HepG2 (cell line): ENCODE data around the gene FBXO7. TPM values are rescaled to one million over a fixed set of nuclear protein-coding genes. Genes with fewer than 3 reads are reported as not detected.
A peak's percentile ranks its signal among the peaks of the same experiment; 100 is the strongest.

Experiments used
- CBFB ChIP-seq: sonication (generic); formaldehyde crosslinking; IDR thresholded peaks from 2 replicates; pipeline ENCODE4 v1.4.0; 2020; ENCODE audit warnings: missing genetic modification reagents
- CENPX ChIP-seq: sonication (generic); formaldehyde crosslinking; IDR thresholded peaks from 2 replicates; pipeline ENCODE4 v1.9.0; 2021; ENCODE audit warnings: mild to moderate bottlenecking, missing genetic modification reagents, moderate library complexity
- DNMT3B ChIP-seq: conservative IDR thresholded peaks from 2 replicates; pipeline ENCODE4 v1.6.1; 2016; ENCODE audit warnings: missing biosample characterization, control low read depth
- FOXO1 ChIP-seq: sonication (generic); formaldehyde crosslinking; IDR thresholded peaks from 2 replicates; pipeline ENCODE4 v1.4.0; 2020; ENCODE audit warnings: missing genetic modification reagents
- GTF2F1 ChIP-seq: fragments of 150-350 bp; IDR thresholded peaks from 2 replicates; pipeline ENCODE4 v1.6.1; 2014; ENCODE audit warnings: low read length
- HNF1B ChIP-seq: sonication (generic); formaldehyde crosslinking; IDR thresholded peaks from 2 replicates; pipeline ENCODE4 v1.5.1; 2020; ENCODE audit warnings: mild to moderate bottlenecking, moderate library complexity, missing genetic modification reagents
- KLF12 ChIP-seq: sonication (generic); formaldehyde crosslinking; IDR thresholded peaks from 2 replicates; pipeline ENCODE4 v1.4.0; 2020; ENCODE audit warnings: missing genetic modification reagents, borderline replicate concordance
- PREB ChIP-seq: sonication (generic); formaldehyde crosslinking; IDR thresholded peaks from 2 replicates; pipeline ENCODE4 v1.4.0; 2020; ENCODE audit warnings: missing genetic modification reagents
- TBL1XR1 ChIP-seq: fragments of 150-350 bp; IDR thresholded peaks from 2 replicates; pipeline ENCODE4 v1.6.1; 2014; ENCODE audit warnings: borderline replicate concordance, low read length; ENCODE audit not compliant: partially characterized antibody
- XRCC5 ChIP-seq: fragments of 200-400 bp; formaldehyde crosslinking; optimal IDR thresholded peaks from 2 replicates; pipeline ENCODE3; 2017; ENCODE audit warnings: mild to moderate bottlenecking, low read length
- ZC3H4 ChIP-seq: sonication (generic); formaldehyde crosslinking; IDR thresholded peaks from 2 replicates; pipeline ENCODE4 v1.4.0; 2020; ENCODE audit warnings: missing genetic modification reagents, borderline replicate concordance
- ZFP62 ChIP-seq: sonication (generic); formaldehyde crosslinking; IDR thresholded peaks from 2 replicates; pipeline ENCODE4 v1.4.0; 2020; ENCODE audit warnings: missing genetic modification reagents
- ZKSCAN5 ChIP-seq: sonication (generic); formaldehyde crosslinking; IDR thresholded peaks from 2 replicates; pipeline ENCODE4 v1.5.1; 2020; ENCODE audit warnings: mild to moderate bottlenecking, missing genetic modification reagents
- ZNF143 ChIP-seq: sonication (generic); formaldehyde crosslinking; IDR thresholded peaks from 2 replicates; pipeline ENCODE4 v1.4.0; 2020; ENCODE audit warnings: missing genetic modification reagents
- ZNF331 ChIP-seq: sonication (generic); formaldehyde crosslinking; IDR thresholded peaks from 2 replicates; pipeline ENCODE4 v1.4.0; 2020; ENCODE audit warnings: missing genetic modification reagents
- ZNF441 ChIP-seq: sonication (generic); formaldehyde crosslinking; IDR thresholded peaks from 2 replicates; pipeline ENCODE4 v1.7.0; 2021; ENCODE audit warnings: missing genetic modification reagents, borderline replicate concordance
- ZNF460 ChIP-seq: sonication (generic); formaldehyde crosslinking; IDR thresholded peaks from 2 replicates; pipeline ENCODE4 v1.5.1; 2020; ENCODE audit warnings: missing genetic modification reagents, mild to moderate bottlenecking, borderline replicate concordance
- ZNF761 ChIP-seq: sonication (generic); formaldehyde crosslinking; conservative IDR thresholded peaks from 2 replicates; pipeline ENCODE4 v1.4.0; 2020; ENCODE audit warnings: mild to moderate bottlenecking, missing genetic modification reagents
- ZNF841 ChIP-seq: sonication (generic); formaldehyde crosslinking; IDR thresholded peaks from 2 replicates; pipeline ENCODE4 v1.8.1; 2023; ENCODE audit warnings: missing genetic modification reagents, borderline replicate concordance
- polyA plus RNA-seq, 8 experiments: library from polyadenylated mRNA; depleted of rRNA in 3 of 8; stranded (reverse) in 7 of 8; unstranded in 1 of 8; fragments of >200 nt; fragmentation: Illumina TruSeq in 4 of 8; extraction: Trizol in 4 of 8; gene quantifications; 2 replicates each; pipeline versions ENCODE4 v1.2.1 to v1.2.3, GENCODE V29; 2011 to 2016; ENCODE audit warnings: low read depth in 4 of 8, missing spikeins in 1 of 8, mixed read lengths in 1 of 8; ENCODE audit not compliant: insufficient read depth in 1 of 8
- total RNA-seq, 5 experiments: library from RNA; depleted of rRNA; stranded (reverse); fragments of >200 nt; fragmentation: Illumina TruSeq; extraction: Trizol; gene quantifications; 2 replicates each; pipeline ENCODE4 v1.2.3, GENCODE V29; 2016; ENCODE audit warnings: low read depth in 1 of 5
- TF ChIP-seq, protein P1 (sequence below): sonication (generic); formaldehyde crosslinking; IDR thresholded peaks from 2 replicates; pipeline ENCODE4 v1.8.0; 2022; ENCODE audit warnings: mild to moderate bottlenecking, missing genetic modification reagents; ENCODE audit not compliant: insufficient replicate concordance
- TF ChIP-seq, protein P2 (sequence below): sonication (generic); formaldehyde crosslinking; IDR thresholded peaks from 2 replicates; pipeline ENCODE4 v1.5.1; 2020; ENCODE audit warnings: mild to moderate bottlenecking, missing genetic modification reagents, moderate library complexity

FBXO7 gene
- total and polyA plus RNA-seq, 2 of the 13 experiments (the other 11 are each of a cell fraction or from before 2014, with no cell fraction given) = 105 to 172 TPM

- TF ChIP-seq ZNF441 (no peak), ZKSCAN5 (CRISPR knock-in tag) (no peak), KLF12 (peak; percentile 15; the same call in 1 of the 2 replicates), GTF2F1 (no peak), PREB (no peak), ZNF143 (CRISPR knock-in tag) (no peak), TBL1XR1 (no peak), FOXO1 (peak; percentile 9; the same call in 1 of the 2 replicates), ZC3H4 (CRISPR knock-in tag) (no peak), CENPX (CRISPR knock-in tag) (no peak), ZNF841 (CRISPR knock-in tag) (no peak), ZNF460 (CRISPR knock-in tag) (no peak), XRCC5 (peak; percentile 45), CBFB (CRISPR knock-in tag) (peak; percentile 33; the same call in 1 of the 2 replicates), ZFP62 (no peak), ZNF761 (CRISPR knock-in tag) (no peak), HNF1B (CRISPR knock-in tag) (no peak; the same call in 1 of the 2 replicates), ZNF331 (CRISPR knock-in tag) (no peak), DNMT3B (0 out of 2 replicates have a peak, but pooled peaks have one; percentile 62)
- TF ChIP-seq, protein P1, sequence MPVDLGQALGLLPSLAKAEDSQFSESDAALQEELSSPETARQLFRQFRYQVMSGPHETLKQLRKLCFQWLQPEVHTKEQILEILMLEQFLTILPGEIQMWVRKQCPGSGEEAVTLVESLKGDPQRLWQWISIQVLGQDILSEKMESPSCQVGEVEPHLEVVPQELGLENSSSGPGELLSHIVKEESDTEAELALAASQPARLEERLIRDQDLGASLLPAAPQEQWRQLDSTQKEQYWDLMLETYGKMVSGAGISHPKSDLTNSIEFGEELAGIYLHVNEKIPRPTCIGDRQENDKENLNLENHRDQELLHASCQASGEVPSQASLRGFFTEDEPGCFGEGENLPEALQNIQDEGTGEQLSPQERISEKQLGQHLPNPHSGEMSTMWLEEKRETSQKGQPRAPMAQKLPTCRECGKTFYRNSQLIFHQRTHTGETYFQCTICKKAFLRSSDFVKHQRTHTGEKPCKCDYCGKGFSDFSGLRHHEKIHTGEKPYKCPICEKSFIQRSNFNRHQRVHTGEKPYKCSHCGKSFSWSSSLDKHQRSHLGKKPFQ (CRISPR knock-in tag) = peak; percentile 53
- TF ChIP-seq, protein P2, sequence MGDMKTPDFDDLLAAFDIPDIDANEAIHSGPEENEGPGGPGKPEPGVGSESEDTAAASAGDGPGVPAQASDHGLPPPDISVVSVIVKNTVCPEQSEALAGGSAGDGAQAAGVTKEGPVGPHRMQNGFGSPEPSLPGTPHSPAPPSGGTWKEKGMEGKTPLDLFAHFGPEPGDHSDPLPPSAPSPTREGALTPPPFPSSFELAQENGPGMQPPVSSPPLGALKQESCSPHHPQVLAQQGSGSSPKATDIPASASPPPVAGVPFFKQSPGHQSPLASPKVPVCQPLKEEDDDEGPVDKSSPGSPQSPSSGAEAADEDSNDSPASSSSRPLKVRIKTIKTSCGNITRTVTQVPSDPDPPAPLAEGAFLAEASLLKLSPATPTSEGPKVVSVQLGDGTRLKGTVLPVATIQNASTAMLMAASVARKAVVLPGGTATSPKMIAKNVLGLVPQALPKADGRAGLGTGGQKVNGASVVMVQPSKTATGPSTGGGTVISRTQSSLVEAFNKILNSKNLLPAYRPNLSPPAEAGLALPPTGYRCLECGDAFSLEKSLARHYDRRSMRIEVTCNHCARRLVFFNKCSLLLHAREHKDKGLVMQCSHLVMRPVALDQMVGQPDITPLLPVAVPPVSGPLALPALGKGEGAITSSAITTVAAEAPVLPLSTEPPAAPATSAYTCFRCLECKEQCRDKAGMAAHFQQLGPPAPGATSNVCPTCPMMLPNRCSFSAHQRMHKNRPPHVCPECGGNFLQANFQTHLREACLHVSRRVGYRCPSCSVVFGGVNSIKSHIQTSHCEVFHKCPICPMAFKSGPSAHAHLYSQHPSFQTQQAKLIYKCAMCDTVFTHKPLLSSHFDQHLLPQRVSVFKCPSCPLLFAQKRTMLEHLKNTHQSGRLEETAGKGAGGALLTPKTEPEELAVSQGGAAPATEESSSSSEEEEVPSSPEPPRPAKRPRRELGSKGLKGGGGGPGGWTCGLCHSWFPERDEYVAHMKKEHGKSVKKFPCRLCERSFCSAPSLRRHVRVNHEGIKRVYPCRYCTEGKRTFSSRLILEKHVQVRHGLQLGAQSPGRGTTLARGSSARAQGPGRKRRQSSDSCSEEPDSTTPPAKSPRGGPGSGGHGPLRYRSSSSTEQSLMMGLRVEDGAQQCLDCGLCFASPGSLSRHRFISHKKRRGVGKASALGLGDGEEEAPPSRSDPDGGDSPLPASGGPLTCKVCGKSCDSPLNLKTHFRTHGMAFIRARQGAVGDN (CRISPR knock-in tag) = peak; percentile 66
Observed at GRCh38 chr22:32533265-32534111, 58.9 kb downstream of the FBXO7 start (continued).
